ENCODE data around the gene MAML2. TPM values are rescaled to one million over a fixed set of nuclear protein-coding genes. Genes with fewer than 3 reads are reported as not detected.

MAML2 gene
- total and polyA plus RNA-seq, 4 donors: 0.56 to 2.1 (median 1.4) TPM

- Histone ChIP-seq H3K9ac (ENCODE audit: low read depth in 1 of 2, low read length in 2 of 2) (no peak overlapping the region), H3K4me3 (ENCODE audit: low read depth in 1 of 3, low read length in 3 of 3) (no peak overlapping the region), H3K36me3 (ENCODE audit: control insufficient read depth in 4 of 4, insufficient read depth in 3 of 4, low read depth in 1 of 4, low read length in 3 of 4) (peaks cover 0 to 9% (median 6%) of the 10 kb centered on the region in 4 donors), H3K27me3 (ENCODE audit: control insufficient read depth in 4 of 4, insufficient read depth in 4 of 4, low read length in 3 of 4) (no peaks in the 10 kb centered on the region), H3K4me1 (ENCODE audit: control insufficient read depth in 4 of 4, insufficient read depth in 4 of 4, low read length in 3 of 4) (no peaks in the 10 kb centered on the region), H3K27ac (ENCODE audit: low read depth in 1 of 2, low read length in 2 of 2) (no peak overlapping the region), H3K9me3 (ENCODE audit: control insufficient read depth in 4 of 4, low read length in 3 of 4) (no peaks in the 10 kb centered on the region)
- WGBS: 69% methylated on average over 1 of the region's 1 CpG
- no peak for DNase-seq (ENCODE audit: low spot score)
- TF ChIP-seq CTCF (IDR thresholded peaks at IDR 0.05; ENCODE audit: low read depth, low read length, missing input control): no peak
Measured at GRCh38 chr11:96365493-96365892, 22.5 kb upstream of the MAML2 start.

- 94% methylated on average over 2 of the region's 2 CpGs for WGBS
- Histone ChIP-seq H3K4me1 (ENCODE audit: control insufficient read depth in 4 of 4, insufficient read depth in 4 of 4, low read length in 3 of 4) (no peaks in the 10 kb centered on the region), H3K36me3 (ENCODE audit: control insufficient read depth in 4 of 4, insufficient read depth in 3 of 4, low read depth in 1 of 4, low read length in 3 of 4) (peaks cover 5 to 16% (median 12%) of the 10 kb centered on the region in 4 donors), H3K27me3 (ENCODE audit: control insufficient read depth in 4 of 4, insufficient read depth in 4 of 4, low read length in 3 of 4) (no peaks in the 10 kb centered on the region), H3K9me3 (ENCODE audit: control insufficient read depth in 4 of 4, low read length in 3 of 4) (no peaks in the 10 kb centered on the region), H3K9ac (ENCODE audit: low read depth in 1 of 2, low read length in 2 of 2) (no peak overlapping the region), H3K4me3 (ENCODE audit: low read depth in 1 of 3, low read length in 3 of 3) (no peak overlapping the region), H3K27ac (ENCODE audit: low read depth in 1 of 2, low read length in 2 of 2) (no peak overlapping the region)
- TF ChIP-seq HNF4A (conservative IDR thresholded peaks at IDR 0.05): no peak
- TF ChIP-seq RXRA (IDR thresholded peaks at IDR 0.05): no peak
- TF ChIP-seq SP1 (IDR thresholded peaks at IDR 0.05): no peak
- TF ChIP-seq ATF3 (IDR thresholded peaks at IDR 0.05): no peak
- TF ChIP-seq ZBTB33 (IDR thresholded peaks at IDR 0.05): no peak
- TF ChIP-seq NR2F2 (IDR thresholded peaks at IDR 0.05): no peak
- TF ChIP-seq GABPA (IDR thresholded peaks at IDR 0.05 in 1 of 2, conservative IDR thresholded peaks at IDR 0.05 in 1 of 2): no peak
- no peak for DNase-seq (ENCODE audit: low spot score)
Measured at GRCh38 chr11:96361778-96362177, 18.8 kb upstream of the MAML2 start.

- no peak overlapping the region for H3K9ac ChIP-seq (ENCODE audit: low read depth in 1 of 2, low read length in 2 of 2)
- no peak overlapping the region for H3K4me3 ChIP-seq (ENCODE audit: low read depth in 1 of 3, low read length in 3 of 3)
- H3K27me3 ChIP-seq (ENCODE audit: control insufficient read depth in 4 of 4, insufficient read depth in 4 of 4, low read length in 3 of 4): no peaks in the 10 kb centered on the region
- peaks cover 7 to 25% (median 16%) of the 10 kb centered on the region in 4 donors for H3K36me3 ChIP-seq (ENCODE audit: control insufficient read depth in 4 of 4, insufficient read depth in 3 of 4, low read depth in 1 of 4, low read length in 3 of 4)
- no peak overlapping the region for H3K27ac ChIP-seq (ENCODE audit: low read depth in 1 of 2, low read length in 2 of 2)
- 93% methylated on average over 3 of the region's 3 CpGs for WGBS
- no peaks in the 10 kb centered on the region for H3K9me3 ChIP-seq (ENCODE audit: control insufficient read depth in 4 of 4, low read length in 3 of 4)
- no peak for DNase-seq (ENCODE audit: low spot score)
- no peaks in the 10 kb centered on the region for H3K4me1 ChIP-seq (ENCODE audit: control insufficient read depth in 4 of 4, insufficient read depth in 4 of 4, low read length in 3 of 4)
- TF ChIP-seq FOXA2 (IDR thresholded peaks at IDR 0.05) (no peak), RXRA (IDR thresholded peaks at IDR 0.05) (no peak), HNF4A (conservative IDR thresholded peaks at IDR 0.05) (no peak), ATF3 (IDR thresholded peaks at IDR 0.05) (no peak), HNF4G (IDR thresholded peaks at IDR 0.05) (no peak), EGR1 (IDR thresholded peaks at IDR 0.05; ENCODE audit: low read depth in 2 of 2) (no peak), MAX (IDR thresholded peaks at IDR 0.05) (no peak), YY1 (IDR thresholded peaks at IDR 0.05) (no peak), REST (IDR thresholded peaks at IDR 0.05) (no peak), GABPA (IDR thresholded peaks at IDR 0.05 in 1 of 2, conservative IDR thresholded peaks at IDR 0.05 in 1 of 2) (no peak), RAD21 (IDR thresholded peaks at IDR 0.05) (no peak), JUND (IDR thresholded peaks at IDR 0.05) (no peak), TAF1 (conservative IDR thresholded peaks at IDR 0.05) (no peak), FOXA1 (IDR thresholded peaks at IDR 0.05) (no peak), SP1 (IDR thresholded peaks at IDR 0.05) (no peak), CTCF (IDR thresholded peaks at IDR 0.05; ENCODE audit: low read depth, low read length, missing input control) (no peak), NR2F2 (IDR thresholded peaks at IDR 0.05) (no peak)
Measured at GRCh38 chr11:96358321-96358720, 15.3 kb upstream of the MAML2 start.

Data from liver (tissue), 9 donors.